GM21528 (cell line): ENCODE results near the gene CCDC146.
A peak's percentile ranks its signal among the peaks of the same experiment; 100 is the strongest.
"Not testable (repeated sequence)": the region's sequence is repeated elsewhere in the genome, so short reads cannot be mapped to it uniquely, and the experiment has no call there.

Experiments used
- ATAC-seq: cut with Tn5 transposase; IDR thresholded peaks from one replicate; pipeline ENCODE4 v1.9.1; 2021; ENCODE audit warnings: mild to moderate bottlenecking, moderate library complexity; ENCODE audit not compliant: unreplicated experiment, low FRiP score

Gene CCDC146

GRCh38 chr7:77244222-77244934, 122.0 kb downstream of the CCDC146 start:
- ATAC-seq: no peak

- ATAC-seq: no peak
These were observed 122.8 kb downstream of the CCDC146 start for GRCh38 chr7:77245015-77245755.

- ATAC-seq: no peak
These were observed 123.7 kb downstream of the CCDC146 start for GRCh38 chr7:77246026-77246640.

GRCh38 chr7:77247206-77247850, 124.9 kb downstream of the CCDC146 start:
- peak; percentile 81 for ATAC-seq

- ATAC-seq: no peak
These were observed 125.7 kb downstream of the CCDC146 start for GRCh38 chr7:77248154-77248553.

- no peak for ATAC-seq
These were observed 130.1 kb downstream of the CCDC146 start for GRCh38 chr7:77252506-77252905.

GRCh38 chr7:77253151-77253550, 130.7 kb downstream of the CCDC146 start:
- ATAC-seq: no peak

- no peak for ATAC-seq
These were observed 132.0 kb downstream of the CCDC146 start for GRCh38 chr7:77254429-77254828.

- no peak for ATAC-seq
These were observed 132.5 kb downstream of the CCDC146 start for GRCh38 chr7:77254915-77255314.

- no peak for ATAC-seq
These were observed 135.6 kb downstream of the CCDC146 start for GRCh38 chr7:77258014-77258413.

GRCh38 chr7:77258593-77258992, 136.2 kb downstream of the CCDC146 start:
- ATAC-seq: no peak

GRCh38 chr7:77262316-77262715, 139.9 kb downstream of the CCDC146 start:
- ATAC-seq: no peak

GRCh38 chr7:77265666-77266065, 143.3 kb downstream of the CCDC146 start:
- ATAC-seq: no peak

- peak; percentile 69 for ATAC-seq
These were observed 143.9 kb downstream of the CCDC146 start for GRCh38 chr7:77266291-77266794.

- peak; percentile 69 for ATAC-seq
These were observed 147.1 kb downstream of the CCDC146 start for GRCh38 chr7:77269360-77270093.

- ATAC-seq: no peak
These were observed 147.7 kb downstream of the CCDC146 start for GRCh38 chr7:77270094-77270480.

- ATAC-seq: no peak
These were observed 149.4 kb downstream of the CCDC146 start for GRCh38 chr7:77271766-77272165.

GRCh38 chr7:77275663-77276062, 153.2 kb downstream of the CCDC146 start:
- ATAC-seq: not testable (repeated sequence)

- ATAC-seq: no peak
These were observed 153.7 kb downstream of the CCDC146 start for GRCh38 chr7:77276120-77276519.

- no peak for ATAC-seq
These were observed 159.5 kb downstream of the CCDC146 start for GRCh38 chr7:77281780-77282478.
